ACC112 (cell line): ENCODE results near the gene SNX4.

Source experiments
- H2AFZ ChIP-seq: fragments of 200-600 bp; sonication (generic); one replicate; pipeline ENCODE4 v1.6.0; 2017; ENCODE audit warnings: antibody characterized with exemption, low read length; ENCODE audit not compliant: unreplicated experiment
- H3K27ac ChIP-seq: fragments of 200-600 bp; sonication (generic); 2 replicates; pipeline ENCODE4 v1.5.1; 2014; ENCODE audit warnings: low read depth, mild to moderate bottlenecking, antibody characterized with exemption, low read length, moderate library complexity
- H3K27me3 ChIP-seq: fragments of 200-600 bp; sonication (generic); 2 replicates; pipeline ENCODE4 v1.6.1; 2014; ENCODE audit warnings: mild to moderate bottlenecking, antibody characterized with exemption, low read length, moderate library complexity, mixed read lengths; ENCODE audit not compliant: insufficient read depth
- H3K36me3 ChIP-seq: fragments of 200-600 bp; sonication (generic); 2 replicates; pipeline ENCODE4 v1.6.1; 2016; ENCODE audit warnings: mild to moderate bottlenecking, antibody characterized with exemption, low read length, moderate library complexity, mixed read lengths; ENCODE audit not compliant: insufficient read depth
- H3K4me1 ChIP-seq: fragments of 200-600 bp; sonication (generic); one replicate; pipeline ENCODE4 v1.6.1; 2016; ENCODE audit warnings: low read length, mixed read lengths; ENCODE audit not compliant: insufficient read depth, unreplicated experiment, control insufficient read depth
- H3K4me3 ChIP-seq: fragments of 200-600 bp; sonication (generic); 2 replicates; pipeline ENCODE4 v1.5.1; 2014; ENCODE audit warnings: mild to moderate bottlenecking, low read depth, low read length
- H3K79me2 ChIP-seq: fragments of 200-600 bp; sonication (generic); one replicate; pipeline ENCODE4 v1.6.0; 2016; ENCODE audit warnings: low read length; ENCODE audit not compliant: control insufficient read depth, unreplicated experiment, insufficient read depth

Gene SNX4

GRCh38 chr3:125403789-125404188 is 116.2 kb downstream of the SNX4 start:
- 0 out of 2 replicates have a peak, but pooled peaks cover 4% of the 10 kb centered on the region for H3K27me3 ChIP-seq
- no peak overlapping the region for H3K4me3 ChIP-seq
- H3K36me3 ChIP-seq, result no peaks in the 10 kb centered on the region
- H3K4me1 ChIP-seq, result peaks cover 8% of the 10 kb centered on the region
- no peaks in the 10 kb centered on the region for H3K79me2 ChIP-seq
- H3K27ac ChIP-seq, result no peak overlapping the region
- no peak overlapping the region for H2AFZ ChIP-seq

- peaks cover 8% of the 10 kb centered on the region for H3K4me1 ChIP-seq
- H2AFZ ChIP-seq, result no peak overlapping the region
- H3K79me2 ChIP-seq, result no peaks in the 10 kb centered on the region
- H3K36me3 ChIP-seq, result no peaks in the 10 kb centered on the region
- peaks cover 11% of the 10 kb centered on the region; the same call in 1 of the 2 replicates for H3K27me3 ChIP-seq
- H3K4me3 ChIP-seq, result no peak overlapping the region
- H3K27ac ChIP-seq, result no peak overlapping the region
Measured at GRCh38 chr3:125402639-125403038, 117.4 kb downstream of the SNX4 start.

- Histone ChIP-seq H2AFZ (no peak overlapping the region), H3K36me3 (no peaks in the 10 kb centered on the region), H3K27me3 (peaks cover 10% of the 10 kb centered on the region; the same call in 1 of the 2 replicates), H3K27ac (no peak overlapping the region), H3K4me3 (no peak overlapping the region), H3K79me2 (no peaks in the 10 kb centered on the region), H3K4me1 (peaks cover 8% of the 10 kb centered on the region)
Measured at GRCh38 chr3:125401402-125401801, 118.6 kb downstream of the SNX4 start.

GRCh38 chr3:125398952-125399351 is 121.0 kb downstream of the SNX4 start:
- Histone ChIP-seq H3K79me2 (no peaks in the 10 kb centered on the region), H3K27ac (no peak overlapping the region), H3K4me1 (peaks cover 8% of the 10 kb centered on the region), H3K27me3 (peaks cover 10% of the 10 kb centered on the region; the same call in 1 of the 2 replicates), H3K4me3 (no peak overlapping the region), H3K36me3 (no peaks in the 10 kb centered on the region), H2AFZ (no peak overlapping the region)
